Activated CD4-positive, alpha-beta T cell treated with anti-CD3 and anti-CD28 coated beads for 36 hours (primary cell): ENCODE data around the gene ARHGAP23. TPM values are rescaled to one million over a fixed set of nuclear protein-coding genes. Genes with fewer than 3 reads are reported as not detected.
"Not testable (repeated sequence)": the region's sequence is repeated elsewhere in the genome, so short reads cannot be mapped to it uniquely, and the experiment has no call there.

Experiments used
- ATAC-seq: fragments of 200-7000 bp; cut with Tn5 transposase; one replicate; pipeline ENCODE4 v1.10.0; 2021; ENCODE audit warnings: mild to moderate bottlenecking, moderate library complexity
- CTCF ChIA-PET: fragments of 350-600 bp; sonication (Branson Sonifier 250); formaldehyde crosslinking; loops from one replicate; lab custom pipeline; 2021; ENCODE audit warnings: antibody characterized with exemption; lab: Charles Lee
- POLR2A ChIA-PET: fragments of 350-600 bp; sonication (Branson Sonifier 250); formaldehyde crosslinking; loops from one replicate; lab custom pipeline; 2021; ENCODE audit warnings: antibody characterized with exemption, inconsistent platforms; lab: Charles Lee
- DNase-seq: peaks from one replicate; pipeline ENCODE4 v3.0.0-alpha.2; 2020
- H3K27ac Mint-ChIP-seq: one replicate; pipeline ENCODE4 v1.8.0; 2021; ENCODE audit warnings: mixed read lengths
- H3K27me3 Mint-ChIP-seq: one replicate; pipeline ENCODE4 v1.8.0; 2021; ENCODE audit warnings: mixed read lengths
- H3K36me3 Mint-ChIP-seq: one replicate; pipeline ENCODE4 v1.8.0; 2021; ENCODE audit warnings: low read depth, mixed read lengths
- H3K4me1 Mint-ChIP-seq: one replicate; pipeline ENCODE4 v1.8.0; 2021; ENCODE audit warnings: mixed read lengths
- H3K4me3 Mint-ChIP-seq: one replicate; pipeline ENCODE4 v1.8.0; 2021; ENCODE audit warnings: mild to moderate bottlenecking, moderate library complexity, mixed read lengths
- H3K9me3 Mint-ChIP-seq: one replicate; pipeline ENCODE4 v1.8.0; 2021; ENCODE audit warnings: low read depth, mixed read lengths
- intact Hi-C, 2 experiments: fragments of 100-400 bp; cut with DNase I in 1 of 2; cut with micrococcal nuclease in 1 of 2; formaldehyde crosslinking; loops; one replicate each; pipeline versions ENCODE4 v1.14.2 to v1.15.1; 2022 to 2024; cut with DNase I, micrococcal nuclease
- total RNA-seq, 2 experiments: library from RNA; stranded (reverse); gene quantifications; one replicate each; pipeline ENCODE4 v1.2.3, GENCODE V29; 2021

The ARHGAP23 gene
- total RNA-seq, 2 experiments from 2014 or later = 0.55 to 0.86 TPM

DNA sequence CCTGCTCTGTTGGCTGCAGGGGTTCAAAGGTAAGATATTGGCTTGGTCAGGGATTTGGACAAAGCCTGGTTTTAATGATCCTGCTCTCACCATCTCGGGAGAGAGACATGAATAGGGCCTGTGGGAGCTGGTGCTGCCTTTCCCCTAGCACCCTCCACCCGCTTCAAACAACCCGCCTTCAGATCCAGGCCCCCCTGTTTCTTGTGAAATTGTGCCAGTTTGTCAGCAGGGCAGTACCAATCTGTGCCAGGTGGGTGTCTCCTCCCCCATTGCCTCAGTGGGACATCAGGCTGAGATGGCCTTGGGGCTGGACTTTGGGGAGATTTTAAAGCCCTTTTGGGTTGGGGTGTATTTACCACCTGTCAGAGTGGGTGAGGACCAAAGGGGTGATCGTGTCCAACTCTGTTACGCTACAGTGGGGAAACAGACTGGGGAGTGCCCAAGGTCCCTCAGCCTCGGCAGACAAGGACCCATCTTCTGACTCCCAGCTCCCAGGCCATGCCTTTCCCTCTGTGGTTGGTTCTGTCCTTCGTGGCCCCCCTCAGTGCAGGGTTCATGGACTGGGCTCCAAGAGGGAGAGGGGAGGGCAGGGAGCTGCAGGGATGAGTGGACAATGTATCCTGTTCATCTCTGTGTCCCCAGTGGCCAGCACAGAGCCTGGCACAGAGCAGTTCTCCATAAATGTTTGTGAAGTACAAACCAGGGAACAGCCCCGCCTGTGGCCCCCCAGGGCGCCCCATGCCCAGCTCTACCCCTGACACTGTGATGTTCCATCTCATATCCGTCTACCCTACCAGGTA lies 3.3 kb downstream of the ARHGAP23 start:
- intact Hi-C loops = no loop called here
- H3K4me1 Mint-ChIP-seq = peaks cover 9% of the 10 kb centered on the region
- POLR2A ChIA-PET = no interaction called here
- ATAC-seq (no peak), DNase-seq (no peak)
- H3K27me3 Mint-ChIP-seq = peaks cover 7% of the 10 kb centered on the region
- no peak overlapping the region for H3K4me3 Mint-ChIP-seq
- CTCF ChIA-PET = interaction anchor here (1.5 kb wide), 1 partner anchor 8 kb away, joined by 7 read pairs; no protein-coding TSS in a partner anchor
- no peaks in the 10 kb centered on the region for H3K36me3 Mint-ChIP-seq
- H3K27ac Mint-ChIP-seq = no peak overlapping the region
- H3K9me3 Mint-ChIP-seq = no peaks in the 10 kb centered on the region

- intact Hi-C loops = no loop called here
- Mint-ChIP-seq H3K9me3 (no peaks in the 10 kb centered on the region), H3K4me3 (no peak overlapping the region), H3K27ac (no peak overlapping the region), H3K4me1 (peaks cover 4% of the 10 kb centered on the region), H3K36me3 (no peaks in the 10 kb centered on the region), H3K27me3 (peaks cover 4% of the 10 kb centered on the region)
- DNase-seq (no peak), ATAC-seq (no peak)
- ChIA-PET CTCF (interaction anchor here (0.5 to 1.6 kb wide), 2 partner anchors 9 to 150 kb away, joined by 3 to 4 read pairs; no protein-coding TSS in a partner anchor), POLR2A (no interaction called here)
Observed at GRCh38 chr17:38434178-38434665, 6.0 kb downstream of the ARHGAP23 start.

- Mint-ChIP-seq H3K4me3 (no peak overlapping the region), H3K27ac (no peak overlapping the region), H3K4me1 (no peaks in the 10 kb centered on the region), H3K27me3 (no peaks in the 10 kb centered on the region), H3K36me3 (no peaks in the 10 kb centered on the region), H3K9me3 (no peaks in the 10 kb centered on the region)
- no peak for ATAC-seq
- CTCF ChIA-PET = no interaction called here
- DNase-seq = no peak
- intact Hi-C loops = no loop called here
- POLR2A ChIA-PET = no interaction called here
Observed at GRCh38 chr17:38435795-38436194, 7.5 kb downstream of the ARHGAP23 start.

- intact Hi-C loops = no loop called here
- ChIA-PET POLR2A (no interaction called here), CTCF (interaction anchor here (1.5 kb wide), 1 partner anchor 88 kb away, joined by 5 read pairs; no protein-coding TSS in a partner anchor)
- Mint-ChIP-seq H3K36me3 (no peaks in the 10 kb centered on the region), H3K4me1 (no peaks in the 10 kb centered on the region), H3K27ac (no peak overlapping the region), H3K9me3 (no peaks in the 10 kb centered on the region), H3K4me3 (no peak overlapping the region), H3K27me3 (no peaks in the 10 kb centered on the region)
- no peak for DNase-seq
- ATAC-seq = no peak
Observed at GRCh38 chr17:38436386-38436785, 8.1 kb downstream of the ARHGAP23 start.

GRCh38 chr17:38437313-38437712 lies 9.0 kb downstream of the ARHGAP23 start:
- H3K27ac Mint-ChIP-seq, ATAC-seq, H3K9me3 Mint-ChIP-seq, intact Hi-C loops, H3K27me3 Mint-ChIP-seq, H3K4me1 Mint-ChIP-seq, DNase-seq, H3K4me3 Mint-ChIP-seq, POLR2A ChIA-PET, H3K36me3 Mint-ChIP-seq: not testable (repeated sequence)
- CTCF ChIA-PET = interaction anchor here (0.6 to 1.6 kb wide), 5 partner anchors 9 to 89 kb away, joined by 3 to 5 read pairs (median 3); no protein-coding TSS in a partner anchor

DNA sequence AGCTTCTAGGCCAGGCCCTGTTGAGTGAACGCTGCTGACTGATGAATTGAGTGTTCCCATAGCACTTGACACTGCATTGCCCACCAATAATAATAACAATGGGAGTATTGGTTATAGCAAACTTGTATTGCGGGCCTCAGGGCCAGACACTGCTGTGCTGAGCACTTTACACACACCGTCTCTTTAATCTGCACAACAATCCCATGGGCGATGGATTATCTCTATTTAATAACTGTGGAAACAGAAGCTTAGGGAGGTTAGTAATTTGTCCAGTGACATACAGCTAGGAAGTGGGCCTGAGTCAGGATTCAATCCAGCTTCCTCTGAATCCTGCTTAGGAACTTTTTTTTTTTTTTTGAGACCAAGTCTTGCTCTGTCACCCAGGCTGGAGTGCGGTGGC lies 11.2 kb downstream of the ARHGAP23 start:
- H3K27me3 Mint-ChIP-seq = peaks cover 3% of the 10 kb centered on the region
- POLR2A ChIA-PET = interaction anchor here (0.6 kb wide), 1 partner anchor 118 kb away, joined by 4 read pairs; no protein-coding TSS in a partner anchor
- CTCF ChIA-PET = no interaction called here
- no peak overlapping the region for H3K4me3 Mint-ChIP-seq
- DNase-seq (no peak), ATAC-seq (no peak)
- H3K9me3 Mint-ChIP-seq = no peaks in the 10 kb centered on the region
- peaks cover 6% of the 10 kb centered on the region for H3K4me1 Mint-ChIP-seq
- no peaks in the 10 kb centered on the region for H3K36me3 Mint-ChIP-seq
- intact Hi-C loops = no loop called here
- H3K27ac Mint-ChIP-seq = no peak overlapping the region

DNA sequence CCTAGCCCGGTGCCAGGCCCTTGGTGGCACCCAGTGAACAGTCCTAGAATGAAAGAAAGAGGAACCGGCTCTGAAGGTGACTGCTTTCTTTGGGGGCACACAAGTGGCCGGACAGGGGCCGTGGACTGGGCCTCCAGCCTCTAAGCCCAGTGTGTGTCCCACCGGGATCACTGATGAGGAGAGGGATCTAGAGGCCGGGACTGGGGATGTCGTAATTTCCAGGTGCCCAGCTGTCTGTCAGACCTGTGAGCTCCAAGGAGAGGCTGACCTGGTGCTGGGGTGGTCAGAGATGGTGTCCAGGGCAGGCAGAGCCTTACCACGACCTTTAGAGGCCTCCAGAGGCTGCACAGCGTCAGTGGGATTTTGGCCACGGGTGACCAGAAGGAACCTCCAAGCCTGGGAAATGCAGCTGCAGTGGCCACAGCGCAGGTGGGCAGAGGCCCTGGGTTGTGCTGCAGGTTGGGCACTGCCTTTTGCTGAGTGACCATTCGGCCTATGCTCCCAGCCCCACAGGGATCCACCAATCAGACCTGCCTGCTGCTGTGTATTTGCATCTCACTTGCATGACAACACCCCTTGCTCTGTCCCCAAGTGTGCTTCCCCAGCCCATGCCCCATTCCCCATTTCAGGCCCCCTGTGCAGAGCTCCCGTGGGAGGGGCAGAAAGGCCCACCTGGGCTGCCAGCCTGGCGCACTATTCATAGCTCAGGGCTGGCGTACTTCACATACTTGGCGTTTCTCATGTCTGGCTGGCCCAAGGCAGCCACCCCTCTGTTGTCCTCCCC lies 12.5 kb downstream of the ARHGAP23 start:
- ChIA-PET POLR2A (no interaction called here), CTCF (interaction anchor here (1.1 to 1.5 kb wide), 2 partner anchors 17 to 24 kb away, joined by 3 read pairs; no protein-coding TSS in a partner anchor)
- intact Hi-C loops = loop anchor here (5.0 kb wide), 2 partner anchors 46 to 226 kb away; no protein-coding TSS in a partner anchor
- H3K27ac Mint-ChIP-seq = no peak overlapping the region
- peaks cover 6% of the 10 kb centered on the region for H3K4me1 Mint-ChIP-seq
- no peak for ATAC-seq
- H3K9me3 Mint-ChIP-seq = no peaks in the 10 kb centered on the region
- no peaks in the 10 kb centered on the region for H3K36me3 Mint-ChIP-seq
- no peak for DNase-seq
- H3K27me3 Mint-ChIP-seq = peaks cover 3% of the 10 kb centered on the region
- no peak overlapping the region for H3K4me3 Mint-ChIP-seq

DNA sequence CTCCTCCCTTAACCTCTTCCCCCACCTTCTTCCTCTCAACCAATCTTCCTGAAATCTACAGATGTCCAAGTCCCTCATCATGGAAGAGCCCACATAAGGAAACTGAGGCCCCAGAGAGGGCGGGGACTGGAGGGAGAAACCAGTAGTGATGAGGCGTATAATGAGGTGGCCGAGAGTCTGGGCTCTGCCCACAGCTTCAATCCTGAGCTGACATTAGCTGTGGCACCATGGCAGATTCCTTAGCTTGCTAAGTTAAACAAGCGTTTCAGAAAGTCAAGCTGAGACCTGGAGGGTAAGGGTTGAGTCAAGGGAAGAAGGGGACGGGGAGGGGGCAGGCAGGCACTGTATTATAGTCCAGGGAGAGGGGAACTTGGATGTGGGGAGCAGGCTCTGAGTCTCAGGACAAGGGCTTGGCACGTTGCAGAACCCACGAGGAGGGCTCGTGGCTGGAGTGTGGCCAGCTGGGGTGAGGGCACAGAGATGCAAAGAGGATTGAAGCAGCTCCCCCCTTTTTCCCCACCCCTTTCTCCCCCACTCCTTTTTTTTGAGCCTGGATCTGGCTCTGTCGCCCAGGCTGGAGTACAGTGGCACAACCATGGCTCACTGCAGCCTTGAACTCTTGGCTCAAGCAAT lies 13.3 kb downstream of the ARHGAP23 start:
- Mint-ChIP-seq H3K4me3 (no peak overlapping the region), H3K27me3 (peaks cover 3% of the 10 kb centered on the region), H3K36me3 (no peaks in the 10 kb centered on the region), H3K27ac (no peak overlapping the region), H3K9me3 (no peaks in the 10 kb centered on the region), H3K4me1 (peaks cover 6% of the 10 kb centered on the region)
- ATAC-seq (no peak), DNase-seq (no peak)
- ChIA-PET POLR2A (interaction anchor here (0.6 kb wide), 1 partner anchor 45 kb away, joined by 5 read pairs; no protein-coding TSS in a partner anchor), CTCF (interaction anchor here (1.0 to 1.5 kb wide), 3 partner anchors 10 to 21 kb away, joined by 3 read pairs; no protein-coding TSS in a partner anchor)
- intact Hi-C loops = loop anchor here (5.0 kb wide), 2 partner anchors 46 to 226 kb away; no protein-coding TSS in a partner anchor

DNA sequence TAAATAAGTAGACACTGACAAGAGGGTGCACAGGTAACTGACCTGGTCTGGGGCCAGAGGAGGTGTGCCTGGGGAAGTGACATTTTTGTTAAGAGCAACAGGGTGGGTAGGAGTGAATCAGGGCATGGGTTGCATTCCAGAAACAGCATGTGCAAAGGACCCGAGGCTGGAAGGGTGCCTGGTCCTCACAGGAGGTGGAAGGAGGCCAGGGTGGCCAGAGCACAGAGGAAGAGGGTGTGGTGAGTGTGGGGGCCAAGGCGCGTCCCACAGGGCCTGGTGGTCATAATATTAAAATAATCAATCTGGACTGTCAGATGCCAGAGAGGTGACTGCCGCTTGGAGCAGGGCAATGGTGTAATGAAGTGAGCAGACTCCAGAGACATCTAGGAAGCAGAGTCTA lies 14.3 kb downstream of the ARHGAP23 start:
- Mint-ChIP-seq H3K4me1 (peaks cover 6% of the 10 kb centered on the region), H3K36me3 (no peaks in the 10 kb centered on the region), H3K27me3 (peaks cover 3% of the 10 kb centered on the region), H3K4me3 (no peak overlapping the region), H3K9me3 (no peaks in the 10 kb centered on the region), H3K27ac (no peak overlapping the region)
- ChIA-PET CTCF (interaction anchor here (0.7 to 1.5 kb wide), 4 partner anchors 9 to 94 kb away, joined by 3 read pairs; no protein-coding TSS in a partner anchor), POLR2A (interaction anchor here (0.6 kb wide), 1 partner anchor 44 kb away, joined by 5 read pairs; no protein-coding TSS in a partner anchor)
- intact Hi-C loops = loop anchor here (5.0 kb wide), 2 partner anchors 45 to 225 kb away; no protein-coding TSS in a partner anchor
- DNase-seq (no peak), ATAC-seq (no peak)

DNA sequence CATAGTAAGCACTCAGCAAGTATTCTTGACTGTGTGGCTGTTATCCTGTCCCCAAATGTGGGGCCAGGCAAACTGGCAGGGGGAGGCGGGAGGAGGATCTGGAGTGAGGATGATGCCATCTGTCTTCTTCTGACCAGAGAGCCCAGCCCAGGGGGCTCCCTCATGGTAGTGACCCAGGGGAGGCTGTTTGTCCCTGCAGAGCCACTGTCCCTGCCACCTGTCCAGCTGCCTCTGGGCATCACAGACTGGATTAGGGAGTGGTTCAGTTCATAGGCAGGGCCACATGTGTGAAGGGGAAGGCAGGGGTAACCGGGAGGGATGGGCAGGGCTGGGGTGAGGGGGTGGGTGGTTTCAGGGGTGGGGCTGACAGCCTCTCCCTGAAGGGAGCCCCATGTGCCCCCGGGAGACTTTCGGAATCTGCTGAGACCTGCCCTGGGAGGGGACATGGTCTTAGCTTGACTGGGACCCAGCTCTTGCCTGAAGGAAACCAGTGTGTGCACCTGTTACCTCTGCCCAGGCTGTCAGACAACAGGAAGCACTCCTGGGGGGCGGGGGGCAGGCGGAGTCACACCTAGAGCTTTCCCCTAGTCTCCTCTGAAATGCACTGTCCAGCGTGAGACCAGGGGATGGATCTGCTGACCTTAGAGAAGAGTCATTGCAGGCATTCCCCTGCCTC lies 15.2 kb downstream of the ARHGAP23 start:
- H3K36me3 Mint-ChIP-seq = no peaks in the 10 kb centered on the region
- intact Hi-C loops = loop anchor here (1.0 to 5.0 kb wide), 4 partner anchors 20 to 224 kb away; no protein-coding TSS in a partner anchor
- peak; percentile 27 for ATAC-seq

More for the DNA sequence above, 15.2 kb downstream of the ARHGAP23 start:
- Mint-ChIP-seq H3K9me3 (no peaks in the 10 kb centered on the region), H3K4me1 (peaks cover 6% of the 10 kb centered on the region), H3K4me3 (no peak overlapping the region), H3K27ac (no peak overlapping the region), H3K27me3 (peaks cover 3% of the 10 kb centered on the region)
- CTCF ChIA-PET = interaction anchor here (1.0 to 1.1 kb wide), 2 partner anchors 9 to 11 kb away, joined by 4 read pairs; no protein-coding TSS in a partner anchor
- DNase-seq = no peak
- POLR2A ChIA-PET = no interaction called here
